Memory B cell (primary cell): Measurements from ENCODE around the gene PRKAR1B.

ENCODE experiments used
- ATAC-seq: fragments of 150-1000 bp; cut with Tn5 transposase; 2 replicates; pipeline ENCODE4 v1.10.0; 2021; ENCODE audit warnings: low read depth, mild to moderate bottlenecking, moderate library complexity
- DNase-seq, 2 donors: peaks; one replicate each; pipeline ENCODE4 v3.0.0; 2022; ENCODE audit warnings: low spot score in 2 of 2
- H3K27ac Mint-ChIP-seq: one replicate; pipeline ENCODE4 v1.8.0; 2022; ENCODE audit warnings: mild to moderate bottlenecking, moderate library complexity, mixed read lengths
- H3K27me3 Mint-ChIP-seq: one replicate; pipeline ENCODE4 v1.8.0; 2022; ENCODE audit warnings: mixed read lengths
- H3K36me3 Mint-ChIP-seq: one replicate; pipeline ENCODE4 v1.8.0; 2022; ENCODE audit warnings: mild to moderate bottlenecking, mixed read lengths
- H3K4me1 Mint-ChIP-seq: one replicate; pipeline ENCODE4 v1.8.0; 2022; ENCODE audit warnings: mixed read lengths
- H3K4me3 Mint-ChIP-seq: one replicate; pipeline ENCODE4 v1.8.0; 2022; ENCODE audit warnings: mild to moderate bottlenecking, moderate library complexity, mixed read lengths
- H3K9me3 Mint-ChIP-seq: one replicate; pipeline ENCODE4 v1.8.0; 2022; ENCODE audit warnings: mixed read lengths

PRKAR1B gene

GRCh38 chr7:534959-535358 is 192.1 kb downstream of the PRKAR1B start:
- no peaks in the 10 kb centered on the region for H3K36me3 Mint-ChIP-seq
- ATAC-seq (no peak), DNase-seq (no peak)
- no peak overlapping the region for H3K4me3 Mint-ChIP-seq
- H3K4me1 Mint-ChIP-seq = peaks cover 7% of the 10 kb centered on the region
- peaks cover 10% of the 10 kb centered on the region for H3K27me3 Mint-ChIP-seq
- H3K27ac Mint-ChIP-seq = no peak overlapping the region
- no peaks in the 10 kb centered on the region for H3K9me3 Mint-ChIP-seq

- ATAC-seq (no peak), DNase-seq (no peak)
- Mint-ChIP-seq H3K4me1 (peaks cover 7% of the 10 kb centered on the region), H3K27me3 (peaks cover 10% of the 10 kb centered on the region), H3K27ac (no peak overlapping the region), H3K4me3 (no peak overlapping the region), H3K36me3 (no peaks in the 10 kb centered on the region), H3K9me3 (no peaks in the 10 kb centered on the region)
Measured at GRCh38 chr7:534075-534474, 193.0 kb downstream of the PRKAR1B start.

GRCh38 chr7:533266-533665 is 193.8 kb downstream of the PRKAR1B start:
- no peaks in the 10 kb centered on the region for H3K9me3 Mint-ChIP-seq
- ATAC-seq = no peak
- no peak overlapping the region for H3K4me3 Mint-ChIP-seq

GRCh38 chr7:532379-533143 is 194.5 kb downstream of the PRKAR1B start:
- Mint-ChIP-seq H3K36me3 (no peaks in the 10 kb centered on the region), H3K4me3 (no peak overlapping the region), H3K9me3 (no peaks in the 10 kb centered on the region), H3K27me3 (peaks cover 10% of the 10 kb centered on the region), H3K4me1 (peaks cover 7% of the 10 kb centered on the region), H3K27ac (no peak overlapping the region)
- DNase-seq = no peak
- ATAC-seq = no peak

More at GRCh38 chr7:533266-533665, 193.8 kb downstream of the PRKAR1B start:
- H3K27me3 Mint-ChIP-seq = peaks cover 10% of the 10 kb centered on the region
- peaks cover 7% of the 10 kb centered on the region for H3K4me1 Mint-ChIP-seq
- no peak for DNase-seq
- H3K27ac Mint-ChIP-seq = no peak overlapping the region
- H3K36me3 Mint-ChIP-seq = no peaks in the 10 kb centered on the region

DNA sequence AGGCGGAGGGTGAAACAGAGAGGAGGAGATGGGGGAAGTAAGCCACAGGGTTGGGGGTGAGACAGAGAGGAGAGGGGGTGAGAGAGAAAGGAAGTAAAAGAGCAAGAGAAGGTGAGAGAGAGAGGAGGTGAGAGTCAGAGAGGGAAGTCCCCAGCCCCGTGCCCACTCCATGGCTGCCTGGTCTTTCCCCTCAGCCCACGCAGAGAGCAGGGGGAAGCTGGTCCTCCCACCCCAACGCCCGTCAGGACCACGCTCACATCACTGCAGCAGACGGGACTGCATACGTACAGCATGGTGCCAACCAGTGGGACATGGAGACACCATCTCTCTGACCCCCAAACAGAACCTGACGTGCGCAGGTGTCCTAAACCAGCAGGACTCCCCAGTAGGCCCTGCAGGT is 195.3 kb downstream of the PRKAR1B start:
- ATAC-seq = peak; percentile 79
- H3K27ac Mint-ChIP-seq = no peak overlapping the region
- peaks cover 10% of the 10 kb centered on the region for H3K27me3 Mint-ChIP-seq
- peaks cover 7% of the 10 kb centered on the region for H3K4me1 Mint-ChIP-seq
- DNase-seq = no peak
- no peak overlapping the region for H3K4me3 Mint-ChIP-seq
- no peaks in the 10 kb centered on the region for H3K9me3 Mint-ChIP-seq
- H3K36me3 Mint-ChIP-seq = no peaks in the 10 kb centered on the region

DNA sequence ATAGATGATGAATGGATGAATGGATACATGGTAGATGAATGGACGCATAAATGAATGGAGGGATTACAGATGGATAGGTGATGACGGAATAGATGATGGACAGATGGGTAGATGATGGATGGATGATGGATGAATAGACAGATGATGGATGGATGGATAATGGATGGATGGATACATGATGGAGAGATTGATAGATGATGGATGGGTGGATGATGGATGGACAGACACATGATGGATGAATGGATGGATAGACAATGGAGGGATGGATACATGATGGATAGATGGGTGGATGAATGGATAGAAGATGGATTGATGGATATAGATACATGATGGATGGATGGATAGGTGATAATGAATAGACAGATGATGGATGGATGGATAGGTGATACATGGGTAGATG is 198.6 kb downstream of the PRKAR1B start:
- peaks cover 7% of the 10 kb centered on the region for H3K4me1 Mint-ChIP-seq
- H3K9me3 Mint-ChIP-seq = no peaks in the 10 kb centered on the region
- ATAC-seq (no peak), DNase-seq (no peak)
- no peaks in the 10 kb centered on the region for H3K36me3 Mint-ChIP-seq
- H3K4me3 Mint-ChIP-seq = no peak overlapping the region
- H3K27me3 Mint-ChIP-seq = peaks cover 4% of the 10 kb centered on the region
- H3K27ac Mint-ChIP-seq = no peak overlapping the region

GRCh38 chr7:527723-528122 is 199.4 kb downstream of the PRKAR1B start:
- no peak for DNase-seq
- no peak for ATAC-seq
- no peaks in the 10 kb centered on the region for H3K9me3 Mint-ChIP-seq
- H3K36me3 Mint-ChIP-seq = no peaks in the 10 kb centered on the region
- peaks cover 4% of the 10 kb centered on the region for H3K27me3 Mint-ChIP-seq
- H3K4me1 Mint-ChIP-seq = peaks cover 7% of the 10 kb centered on the region
- H3K27ac Mint-ChIP-seq = no peak overlapping the region
- H3K4me3 Mint-ChIP-seq = no peak overlapping the region

DNA sequence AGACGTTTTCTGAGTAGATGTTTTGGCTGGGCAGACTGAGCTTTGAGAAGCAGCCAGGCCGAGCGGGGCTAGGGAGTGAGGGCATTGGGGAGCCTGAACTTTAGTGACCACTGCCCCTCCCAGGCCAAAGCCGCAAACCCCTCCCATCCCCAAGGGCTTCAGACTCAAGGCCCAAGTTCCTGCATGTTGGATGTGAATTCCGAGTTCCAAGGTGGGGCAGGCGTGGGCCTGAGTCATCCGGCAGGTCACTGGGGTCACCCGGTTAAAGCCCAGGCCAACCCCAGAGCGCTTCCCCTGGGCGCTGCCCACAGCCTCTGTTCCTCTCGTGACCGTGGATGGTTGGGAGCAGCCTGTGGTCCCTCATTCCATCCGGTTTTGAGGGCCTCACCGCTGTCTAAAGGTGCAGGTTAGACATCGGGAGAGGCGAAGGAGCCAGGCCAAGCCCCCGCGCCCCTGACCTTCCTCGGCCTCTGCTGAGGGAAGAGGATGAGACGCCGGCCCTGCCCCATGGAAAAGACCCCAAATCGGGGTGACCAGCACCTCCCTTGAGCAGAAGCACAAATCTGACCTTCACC is 200.5 kb downstream of the PRKAR1B start:
- Mint-ChIP-seq H3K27me3 (peaks cover 7% of the 10 kb centered on the region), H3K27ac (no peak overlapping the region), H3K36me3 (no peaks in the 10 kb centered on the region), H3K9me3 (no peaks in the 10 kb centered on the region), H3K4me1 (peaks cover 6% of the 10 kb centered on the region), H3K4me3 (no peak overlapping the region)
- ATAC-seq (no peak), DNase-seq (no peak)

DNA sequence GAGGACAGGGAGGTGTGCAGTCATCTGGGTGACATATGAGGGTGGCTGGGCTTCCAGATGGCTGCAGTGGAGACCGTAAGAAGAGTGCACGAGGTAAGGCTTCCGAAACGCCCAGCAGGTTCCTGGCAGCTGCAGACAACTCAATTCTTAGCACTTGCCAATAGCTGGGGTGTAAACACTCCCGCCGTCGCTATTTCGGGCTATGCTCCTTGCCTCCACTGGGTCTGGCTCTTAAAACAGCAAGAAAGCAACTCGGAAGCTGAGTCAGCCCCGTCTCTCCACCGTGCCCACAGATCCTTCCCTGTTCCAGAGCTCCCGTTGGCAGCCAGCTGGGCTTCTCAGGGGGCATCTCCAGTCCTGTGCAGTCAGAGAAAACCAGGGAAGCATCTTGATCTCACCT is 201.3 kb downstream of the PRKAR1B start:
- Mint-ChIP-seq H3K36me3 (no peaks in the 10 kb centered on the region), H3K27me3 (peaks cover 4% of the 10 kb centered on the region), H3K4me3 (no peak overlapping the region), H3K4me1 (peaks cover 11% of the 10 kb centered on the region), H3K9me3 (no peaks in the 10 kb centered on the region), H3K27ac (no peak overlapping the region)
- no peak for DNase-seq
- no peak for ATAC-seq

DNA sequence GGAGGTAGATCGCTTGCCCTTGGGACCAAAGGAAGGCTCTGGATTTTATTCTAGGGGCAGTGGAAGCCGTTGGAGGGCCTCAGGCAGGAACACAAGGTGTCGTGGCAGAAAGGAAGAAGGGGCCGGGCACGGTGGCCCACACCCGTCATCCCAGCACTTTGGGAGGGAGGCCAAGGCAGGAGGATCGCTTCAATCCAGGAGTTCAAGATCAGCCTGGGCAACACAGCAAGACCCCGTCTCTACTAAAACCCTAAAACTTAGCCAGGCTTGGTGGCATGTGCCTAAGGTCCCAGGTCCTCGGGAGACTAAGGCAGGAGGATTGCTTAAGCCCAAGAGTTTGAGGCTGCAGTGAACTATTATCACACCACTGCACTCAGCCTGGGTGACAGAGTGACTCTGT is 202.3 kb downstream of the PRKAR1B start:
- DNase-seq (no peak), ATAC-seq (no peak)
- Mint-ChIP-seq H3K4me3 (no peak overlapping the region), H3K36me3 (no peaks in the 10 kb centered on the region), H3K27ac (no peak overlapping the region), H3K27me3 (peaks cover 3% of the 10 kb centered on the region), H3K9me3 (no peaks in the 10 kb centered on the region), H3K4me1 (peaks cover 9% of the 10 kb centered on the region)

- Mint-ChIP-seq H3K27me3 (peaks cover 3% of the 10 kb centered on the region), H3K36me3 (no peaks in the 10 kb centered on the region), H3K4me3 (peak overlapping the region; percentile 52), H3K27ac (no peak overlapping the region), H3K9me3 (no peaks in the 10 kb centered on the region), H3K4me1 (peaks cover 9% of the 10 kb centered on the region)
- DNase-seq (no peak), ATAC-seq (no peak)
Measured at GRCh38 chr7:523347-524336, 203.4 kb downstream of the PRKAR1B start.

- ATAC-seq = no peak
- no peak overlapping the region for H3K27ac Mint-ChIP-seq
- no peaks in the 10 kb centered on the region for H3K9me3 Mint-ChIP-seq
- no peaks in the 10 kb centered on the region for H3K36me3 Mint-ChIP-seq
- peaks cover 4% of the 10 kb centered on the region for H3K27me3 Mint-ChIP-seq
- H3K4me1 Mint-ChIP-seq = peaks cover 13% of the 10 kb centered on the region
- no peak for DNase-seq
- peak overlapping the region; percentile 52 for H3K4me3 Mint-ChIP-seq
Measured at GRCh38 chr7:522951-523314, 204.1 kb downstream of the PRKAR1B start.

DNA sequence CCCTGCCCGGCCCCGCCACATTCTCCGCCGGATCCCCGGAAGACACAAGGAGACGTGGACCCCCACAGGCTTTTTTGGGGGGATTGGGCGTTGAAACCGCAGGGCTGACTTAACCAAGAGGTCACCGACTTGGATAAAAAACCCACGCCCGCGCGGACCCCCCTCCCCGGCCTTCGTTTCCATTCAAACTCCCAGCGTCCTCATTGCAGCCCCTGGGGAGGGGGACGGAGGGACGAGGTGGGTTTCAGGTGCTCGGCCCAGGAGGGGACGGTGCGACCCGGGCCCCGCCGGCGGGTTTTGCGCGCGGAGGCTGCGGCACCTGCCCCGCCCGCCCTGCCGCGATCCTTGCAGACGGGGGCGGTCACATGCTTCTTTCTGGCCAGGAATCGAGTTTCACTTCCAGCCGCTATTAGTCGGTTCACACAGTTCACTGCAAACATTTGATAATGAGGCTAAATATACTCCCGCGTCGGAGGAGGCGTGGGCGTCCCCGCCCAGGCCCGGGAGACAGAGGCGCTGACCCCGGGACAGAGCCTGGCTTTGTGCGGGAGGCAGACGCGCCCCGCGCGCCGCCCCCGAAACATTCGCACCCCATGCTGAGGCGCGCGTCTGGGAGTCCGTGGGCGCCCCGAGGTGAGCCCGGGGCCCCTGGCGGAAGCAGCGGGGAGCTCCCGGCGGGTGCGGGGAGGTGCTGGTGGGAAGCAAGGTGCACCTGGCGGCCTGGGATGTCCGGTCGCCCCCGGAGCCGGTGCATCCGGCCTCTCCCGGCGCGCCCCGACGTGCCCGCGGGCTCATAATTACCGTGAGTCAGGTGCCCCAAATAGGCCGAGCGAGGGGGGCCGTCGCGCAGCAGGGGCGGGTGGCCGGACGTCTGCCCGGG is 204.8 kb downstream of the PRKAR1B start:
- H3K4me1 Mint-ChIP-seq = peaks cover 15% of the 10 kb centered on the region
- peaks cover 6% of the 10 kb centered on the region for H3K27me3 Mint-ChIP-seq
- H3K36me3 Mint-ChIP-seq = no peaks in the 10 kb centered on the region
- DNase-seq (peak; percentile 42 to 50), ATAC-seq (peak; percentile 75)
- peak overlapping the region; percentile 81 for H3K4me3 Mint-ChIP-seq
- no peaks in the 10 kb centered on the region for H3K9me3 Mint-ChIP-seq
- peak overlapping the region; percentile 68 for H3K27ac Mint-ChIP-seq
